ENCODE measurements around the gene THSD4. TPM values are rescaled to one million over a fixed set of nuclear protein-coding genes. Genes with fewer than 3 reads are reported as not detected.

Gene THSD4
- total RNA-seq, 1 donor from 2014 or later, result 2.5 TPM

DNA sequence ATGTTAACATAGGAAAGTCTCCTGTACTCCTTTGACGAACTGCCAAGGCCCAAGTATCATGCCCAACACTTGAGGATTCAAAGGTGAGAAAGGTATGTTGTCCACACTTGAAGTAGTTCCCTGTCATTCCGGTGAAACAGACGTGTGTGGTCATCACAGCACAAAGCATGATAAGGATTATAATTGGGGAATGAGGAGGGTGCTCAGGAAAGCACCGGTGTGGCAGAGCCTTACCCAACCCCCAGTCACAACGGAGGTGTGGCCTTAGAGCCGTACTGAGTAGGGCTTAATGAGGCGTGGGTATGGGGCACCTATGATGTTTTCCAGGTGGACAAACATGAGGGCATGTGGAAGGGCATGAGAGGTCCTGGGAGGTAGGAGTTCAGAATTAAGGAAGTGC, 492.1 kb downstream of the THSD4 start:
- Mint-ChIP-seq H3K27me3 (ENCODE audit: low read depth, unreplicated experiment) (no peaks in the 10 kb centered on the region), H3K27ac (ENCODE audit: unreplicated experiment) (no peak overlapping the region)
- FAIRE-seq, result no peak

DNA sequence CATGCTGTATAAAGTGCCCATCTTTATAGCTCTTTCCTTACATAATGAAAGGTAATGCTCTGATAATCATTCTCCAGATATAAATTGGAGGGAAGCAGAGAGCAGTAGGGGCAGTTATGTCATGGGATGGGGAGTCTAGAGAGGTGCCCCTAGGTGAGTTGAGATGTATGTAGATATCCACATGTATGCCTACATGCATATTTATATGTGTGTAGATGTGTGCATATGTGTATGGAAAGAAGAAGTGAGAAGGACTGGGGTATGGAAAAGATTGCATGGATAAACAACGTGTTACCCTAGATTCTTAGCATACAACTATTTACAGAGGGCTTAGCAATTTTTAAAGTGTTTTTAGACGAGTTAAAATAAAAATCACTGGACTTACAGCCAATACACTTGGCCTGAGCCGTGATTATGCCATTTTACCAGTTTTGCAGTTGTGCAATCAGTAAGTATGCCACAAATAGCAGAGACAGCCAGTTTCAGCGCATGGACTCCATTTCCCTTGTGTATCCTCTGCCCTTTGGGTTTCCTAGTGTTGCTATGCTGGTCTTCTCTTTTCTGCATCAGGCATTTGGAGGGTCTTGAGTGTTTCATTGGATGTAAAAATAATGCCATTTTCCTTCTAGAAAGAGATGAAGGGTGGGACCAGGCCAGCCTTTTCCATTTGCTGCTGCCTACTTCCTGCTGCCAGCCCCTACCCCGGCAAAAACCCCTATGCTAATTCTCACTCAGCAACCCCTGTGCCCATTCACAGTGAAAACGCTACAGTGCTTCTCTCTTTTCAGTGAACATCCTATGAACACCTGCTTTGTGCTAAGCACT, 495.7 kb downstream of the THSD4 start:
- H3K4me3 Mint-ChIP-seq (ENCODE audit: unreplicated experiment), result no peak overlapping the region
- no peak overlapping the region for H3K4me2 ChIP-seq (ENCODE audit: low read length)
- no peak overlapping the region for H3K27ac Mint-ChIP-seq (ENCODE audit: unreplicated experiment)

More for the DNA sequence above, 492.1 kb downstream of the THSD4 start:
- no peaks in the 10 kb centered on the region for H4K20me1 ChIP-seq (ENCODE audit: insufficient read depth, low read length)
- H2AFZ ChIP-seq (ENCODE audit: low read depth, low read length), result no peak overlapping the region
- TF ChIP-seq, protein P1, sequence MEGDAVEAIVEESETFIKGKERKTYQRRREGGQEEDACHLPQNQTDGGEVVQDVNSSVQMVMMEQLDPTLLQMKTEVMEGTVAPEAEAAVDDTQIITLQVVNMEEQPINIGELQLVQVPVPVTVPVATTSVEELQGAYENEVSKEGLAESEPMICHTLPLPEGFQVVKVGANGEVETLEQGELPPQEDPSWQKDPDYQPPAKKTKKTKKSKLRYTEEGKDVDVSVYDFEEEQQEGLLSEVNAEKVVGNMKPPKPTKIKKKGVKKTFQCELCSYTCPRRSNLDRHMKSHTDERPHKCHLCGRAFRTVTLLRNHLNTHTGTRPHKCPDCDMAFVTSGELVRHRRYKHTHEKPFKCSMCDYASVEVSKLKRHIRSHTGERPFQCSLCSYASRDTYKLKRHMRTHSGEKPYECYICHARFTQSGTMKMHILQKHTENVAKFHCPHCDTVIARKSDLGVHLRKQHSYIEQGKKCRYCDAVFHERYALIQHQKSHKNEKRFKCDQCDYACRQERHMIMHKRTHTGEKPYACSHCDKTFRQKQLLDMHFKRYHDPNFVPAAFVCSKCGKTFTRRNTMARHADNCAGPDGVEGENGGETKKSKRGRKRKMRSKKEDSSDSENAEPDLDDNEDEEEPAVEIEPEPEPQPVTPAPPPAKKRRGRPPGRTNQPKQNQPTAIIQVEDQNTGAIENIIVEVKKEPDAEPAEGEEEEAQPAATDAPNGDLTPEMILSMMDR (IDR thresholded peaks at IDR 0.05; ENCODE audit: insufficient read depth, low read depth, low read length), result no peak
- no peak for TF ChIP-seq EZH2 (IDR thresholded peaks at IDR 0.05; ENCODE audit: insufficient read depth, low read length)
- no peaks in the 10 kb centered on the region for H3K4me1 ChIP-seq (ENCODE audit: insufficient read depth, low read length)
- H3K9ac ChIP-seq (ENCODE audit: low read length), result no peak overlapping the region
- no peak overlapping the region for H3K27ac ChIP-seq (ENCODE audit: low read depth, low read length)
- H3K27me3 ChIP-seq (ENCODE audit: insufficient read depth, low read length), result no peaks in the 10 kb centered on the region
- H3K4me2 ChIP-seq (ENCODE audit: low read length), result no peak overlapping the region
- no peaks in the 10 kb centered on the region for H3K9me3 ChIP-seq (ENCODE audit: insufficient read depth, low read depth, low read length)
- no peaks in the 10 kb centered on the region for H3K79me2 ChIP-seq (ENCODE audit: insufficient read depth, low read length)
- no peaks in the 10 kb centered on the region for H3K36me3 ChIP-seq (ENCODE audit: insufficient read depth, low read length)
- H3K36me3 Mint-ChIP-seq (ENCODE audit: low read depth, unreplicated experiment), result no peaks in the 10 kb centered on the region
- no peak for DNase-seq (ENCODE audit: low read depth)
- H3K4me3 ChIP-seq (ENCODE audit: insufficient read depth, low read depth, low read length), result no peak overlapping the region
- no peak overlapping the region for H3K4me3 Mint-ChIP-seq (ENCODE audit: unreplicated experiment)
- H3K4me1 Mint-ChIP-seq (ENCODE audit: low read depth, unreplicated experiment), result no peaks in the 10 kb centered on the region
- peaks cover 5% of the 10 kb centered on the region for H3K9me3 Mint-ChIP-seq (ENCODE audit: unreplicated experiment)

More for the DNA sequence above, 495.7 kb downstream of the THSD4 start:
- FAIRE-seq (no peak), DNase-seq (ENCODE audit: low read depth) (no peak)
- Histone ChIP-seq H3K79me2 (ENCODE audit: insufficient read depth, low read length) (no peaks in the 10 kb centered on the region), H3K36me3 (ENCODE audit: insufficient read depth, low read length) (no peaks in the 10 kb centered on the region), H3K27ac (ENCODE audit: low read depth, low read length) (no peak overlapping the region), H3K9ac (ENCODE audit: low read length) (no peak overlapping the region), H2AFZ (ENCODE audit: low read depth, low read length) (no peak overlapping the region), H4K20me1 (ENCODE audit: insufficient read depth, low read length) (no peaks in the 10 kb centered on the region), H3K9me3 (ENCODE audit: insufficient read depth, low read depth, low read length) (no peaks in the 10 kb centered on the region), H3K4me1 (ENCODE audit: insufficient read depth, low read length) (no peaks in the 10 kb centered on the region), H3K4me3 (ENCODE audit: insufficient read depth, low read depth, low read length) (no peak overlapping the region), H3K27me3 (ENCODE audit: insufficient read depth, low read length) (no peaks in the 10 kb centered on the region)
- Mint-ChIP-seq H3K36me3 (ENCODE audit: low read depth, unreplicated experiment) (no peaks in the 10 kb centered on the region), H3K27me3 (ENCODE audit: low read depth, unreplicated experiment) (no peaks in the 10 kb centered on the region), H3K4me1 (ENCODE audit: low read depth, unreplicated experiment) (no peaks in the 10 kb centered on the region), H3K9me3 (ENCODE audit: unreplicated experiment) (no peaks in the 10 kb centered on the region)
- TF ChIP-seq, protein P1 (IDR thresholded peaks at IDR 0.05; ENCODE audit: insufficient read depth, low read depth, low read length), result no peak
- TF ChIP-seq EZH2 (IDR thresholded peaks at IDR 0.05; ENCODE audit: insufficient read depth, low read length), result no peak
